Measurements from ENCODE around the gene MINDY4.

The MINDY4 gene

DNA sequence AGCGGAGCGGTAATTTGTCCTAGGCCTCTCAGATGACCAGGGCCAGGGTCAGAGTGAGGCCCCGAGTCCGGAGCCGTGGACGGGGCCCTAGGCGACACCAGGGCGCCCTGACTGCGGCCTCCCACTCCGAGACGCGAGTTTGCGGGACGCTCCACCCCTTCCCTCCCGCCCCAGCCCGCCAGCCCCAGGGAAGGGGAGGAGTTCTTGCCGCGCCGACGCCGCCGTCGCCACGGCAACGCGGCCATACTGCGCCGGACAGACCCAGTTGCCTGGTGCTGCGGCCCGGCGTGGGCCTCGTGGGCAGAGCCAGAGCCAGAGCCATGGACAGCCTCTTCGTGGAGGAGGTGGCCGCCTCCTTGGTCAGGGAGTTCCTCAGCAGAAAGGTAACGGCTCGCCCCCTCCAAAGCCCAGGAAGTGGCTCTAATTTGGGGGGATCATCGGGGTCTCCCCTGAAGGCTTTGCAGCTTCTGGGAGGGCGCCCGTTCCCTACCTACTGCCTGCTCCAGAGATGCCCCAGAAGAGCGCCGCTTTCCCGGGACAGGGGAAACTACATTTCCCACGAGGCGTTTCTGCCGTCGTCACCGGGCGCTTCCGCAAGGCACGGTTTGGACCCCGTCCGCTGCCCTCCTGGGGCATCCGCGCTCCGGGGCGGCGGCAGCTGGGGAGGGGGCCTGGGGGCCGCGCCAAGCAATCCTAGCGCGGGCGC, at the start of gene MINDY4:
Gene MINDY4, plus strand, starts transcription at position 244 of the 706 bp plus-strand sequence. Its CDS starts 77 bp downstream, at position 321.
- peak; percentile 93 for DNase-seq (ENCODE audit: low read depth, low spot score)

DNA sequence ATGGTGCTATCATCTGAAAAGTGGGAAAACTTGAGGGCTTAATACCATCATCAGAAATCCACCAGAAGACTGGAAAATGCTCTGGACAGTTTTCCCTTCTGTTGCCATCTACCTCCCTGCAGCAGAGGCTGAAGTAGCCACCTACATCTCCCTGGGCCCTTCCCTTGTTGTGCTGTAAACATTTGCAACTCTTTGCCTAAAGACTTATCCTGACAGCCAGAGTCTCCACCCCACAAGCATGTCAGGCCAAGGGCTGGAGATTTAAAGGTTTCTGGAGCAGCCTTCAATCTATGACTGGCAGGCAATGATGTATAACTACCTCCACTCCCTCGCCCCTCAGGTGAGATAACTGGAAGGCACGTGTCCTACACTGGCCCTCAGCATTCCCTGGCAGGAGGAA, 49.0 kb upstream of the MINDY4 start:
- DNase-seq (ENCODE audit: low read depth, low spot score): no peak

DNA sequence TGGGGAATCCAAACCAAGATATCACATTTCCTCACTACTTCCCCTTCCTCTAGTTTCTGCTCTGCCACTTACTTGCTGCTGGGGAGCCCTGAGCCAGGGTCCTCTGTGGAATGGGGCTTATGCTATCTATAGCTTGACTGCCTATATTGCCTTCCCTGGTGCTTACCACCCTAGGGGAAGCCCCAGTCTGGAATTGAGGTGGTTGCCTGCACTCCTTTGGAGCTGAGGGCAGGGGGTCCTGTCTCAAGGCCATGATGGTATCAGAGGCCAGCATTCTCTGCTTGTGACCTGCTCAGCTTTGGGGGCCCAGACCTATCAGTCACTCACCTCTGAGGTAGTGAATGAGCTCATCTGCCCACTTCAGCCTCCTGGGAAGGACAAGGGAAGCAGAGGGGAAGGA, 48.5 kb upstream of the MINDY4 start:
- no peak for DNase-seq (ENCODE audit: low read depth, low spot score)

DNA sequence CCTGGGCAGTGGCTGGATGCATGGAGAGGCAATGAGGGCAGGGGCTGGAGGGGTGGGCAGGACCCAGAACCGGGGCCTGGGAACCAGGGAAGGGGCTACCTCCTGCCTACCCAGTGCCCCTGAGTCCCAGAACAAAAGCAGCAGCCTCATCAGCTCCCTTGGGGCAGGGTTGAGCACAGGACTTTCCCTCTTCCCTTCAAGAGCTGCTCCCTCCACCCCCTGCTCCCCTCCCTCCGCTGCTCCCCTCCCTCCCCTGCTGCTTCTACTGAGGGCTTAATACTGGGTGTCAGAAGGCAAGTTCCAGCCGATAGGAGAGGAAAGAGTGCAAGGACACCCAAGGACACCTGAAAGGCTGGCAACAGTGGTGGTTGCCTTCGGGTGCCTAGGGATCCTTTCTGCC, 47.4 kb upstream of the MINDY4 start:
- DNase-seq (ENCODE audit: low read depth, low spot score): no peak

DNA sequence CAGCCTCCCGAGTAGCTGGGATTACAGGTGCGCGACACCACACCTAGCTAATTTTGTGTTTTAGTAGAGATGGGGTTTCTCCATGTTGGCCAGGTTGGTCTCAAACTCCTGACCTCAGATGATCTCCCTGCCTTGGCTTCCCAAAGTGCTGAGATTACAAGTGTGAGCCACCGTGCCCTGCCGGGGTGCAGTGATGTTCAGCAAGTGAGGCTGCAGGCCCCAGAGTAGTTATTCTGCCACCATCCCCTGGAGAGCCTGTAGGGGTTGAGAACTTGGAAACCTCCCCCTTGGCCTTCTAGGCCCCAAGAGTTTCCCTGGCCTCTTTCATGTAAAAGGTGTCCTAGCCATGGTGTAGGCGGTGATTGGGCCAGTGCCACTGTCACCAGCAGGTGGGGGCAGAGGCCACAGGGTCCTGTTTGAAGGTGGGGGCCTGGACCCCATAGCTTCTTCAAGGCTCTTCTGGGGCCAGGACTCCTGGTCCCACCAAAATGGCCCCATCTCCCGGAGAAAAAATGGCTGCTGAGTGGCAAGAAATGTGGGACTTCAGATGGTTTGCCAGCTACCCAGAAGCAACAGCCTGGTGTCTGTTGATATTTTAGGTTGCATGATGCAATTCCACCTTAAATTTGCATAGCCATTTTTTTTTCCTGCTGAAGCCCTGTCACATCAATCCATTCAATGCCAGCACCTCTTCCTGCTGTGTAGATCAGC, 44.8 kb upstream of the MINDY4 start:
- no peak for DNase-seq (ENCODE audit: low read depth, low spot score)

DNA sequence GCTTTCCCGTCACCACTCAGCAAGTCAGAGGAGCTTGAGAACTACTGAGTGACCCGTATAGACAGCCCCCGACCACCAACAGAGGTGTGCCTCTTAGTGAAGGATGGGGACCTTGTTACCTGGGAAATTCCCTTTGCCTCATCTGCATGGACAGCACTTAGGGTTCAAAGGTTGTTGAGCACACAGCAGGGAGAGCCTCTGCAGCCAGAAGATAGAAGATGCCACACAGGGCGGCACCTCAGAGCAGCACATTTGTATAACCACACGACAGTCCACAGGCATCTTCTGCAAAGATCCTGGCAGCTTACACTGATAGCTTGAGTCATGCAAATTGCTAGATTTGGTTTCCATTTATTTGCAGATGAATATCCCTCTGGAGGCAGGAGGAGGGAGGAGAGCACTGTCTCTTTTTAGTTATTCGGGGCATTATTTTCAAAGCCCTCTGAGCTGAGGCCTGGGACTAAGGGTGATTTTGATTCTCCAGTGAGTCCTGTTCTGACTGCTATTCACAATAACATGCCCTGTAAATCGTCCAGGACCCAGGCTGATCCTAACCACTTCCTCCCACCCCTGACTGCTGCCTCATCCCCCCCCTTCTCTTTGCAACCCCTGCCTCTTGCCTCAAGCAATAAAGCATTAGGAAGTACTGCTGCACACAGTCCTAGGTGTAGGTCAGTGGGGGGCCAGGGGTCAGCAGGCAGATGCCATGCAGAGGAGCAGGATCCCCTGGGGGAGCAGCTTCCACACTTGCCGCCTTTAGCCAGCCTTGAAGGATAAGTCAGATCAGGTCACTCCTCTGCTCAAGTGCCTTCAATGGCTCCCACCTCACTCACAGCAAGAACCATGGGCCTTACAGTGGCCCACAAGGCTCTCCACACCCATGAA, 43.9 kb upstream of the MINDY4 start:
- DNase-seq (ENCODE audit: low read depth, low spot score): no peak

DNA sequence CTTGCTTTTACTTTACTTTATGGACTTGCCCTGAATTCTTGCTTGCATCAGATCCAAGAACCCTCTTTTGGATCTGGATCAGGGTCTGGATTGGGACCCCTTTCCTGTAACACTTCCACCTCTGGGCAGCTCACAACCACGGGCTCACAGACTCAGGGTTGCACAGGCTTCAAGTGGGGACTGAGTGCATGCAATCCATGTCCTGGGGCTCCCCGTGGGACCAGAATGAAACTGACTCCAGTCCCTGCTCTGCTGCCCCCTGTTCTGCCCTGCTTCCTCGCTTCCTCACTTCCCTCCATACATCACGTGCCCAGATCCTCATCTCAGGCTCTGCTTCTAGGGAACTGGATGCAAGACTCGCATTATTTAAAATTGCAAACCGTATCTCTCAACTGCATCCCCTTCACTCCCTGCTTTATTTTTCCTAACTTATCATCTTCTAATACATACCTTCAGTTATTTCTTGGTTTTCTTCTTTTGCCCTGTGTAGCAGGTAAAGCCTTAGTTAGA, 42.6 kb upstream of the MINDY4 start:
- DNase-seq (ENCODE audit: low read depth, low spot score): no peak

DNA sequence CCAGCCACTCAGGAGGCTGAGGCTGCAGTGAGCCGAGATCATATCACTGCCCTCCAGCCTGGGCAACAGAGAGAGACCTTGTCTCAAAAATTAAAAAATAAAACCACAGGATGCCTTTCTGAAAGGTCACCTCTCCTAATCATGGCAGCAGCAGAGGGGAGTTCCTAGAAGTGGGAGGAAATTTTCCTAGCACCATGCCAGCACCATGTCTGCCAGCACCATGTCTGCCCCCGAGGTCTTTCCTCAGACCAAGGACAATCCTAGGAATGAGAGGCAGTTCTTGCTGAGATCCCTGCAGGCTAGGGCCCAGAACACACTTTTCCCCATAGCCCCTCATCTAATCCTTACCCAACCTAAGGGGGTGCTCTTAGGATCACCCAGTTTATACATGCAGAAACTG, 41.6 kb upstream of the MINDY4 start:
- no peak for DNase-seq (ENCODE audit: low read depth, low spot score)

DNA sequence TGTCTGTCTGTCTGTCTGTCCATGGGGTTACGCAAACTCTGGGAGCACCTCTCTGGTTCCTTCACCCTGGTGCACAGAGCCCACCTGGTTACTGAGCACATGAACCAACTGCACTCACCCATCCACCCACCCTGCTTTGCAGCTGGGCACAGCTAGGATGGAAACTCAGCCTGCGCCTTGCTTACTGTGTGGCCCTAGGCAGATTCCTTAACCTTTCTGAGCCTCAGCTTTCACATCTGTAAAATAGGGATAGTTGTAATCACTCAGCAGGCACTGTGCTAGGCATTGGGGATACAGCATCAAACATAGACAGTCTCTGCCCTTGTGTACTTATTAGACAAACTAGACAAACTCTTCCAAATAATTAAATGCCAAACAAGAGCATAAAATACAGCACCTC, 41.1 kb upstream of the MINDY4 start:
- DNase-seq (ENCODE audit: low read depth, low spot score): no peak

DNA sequence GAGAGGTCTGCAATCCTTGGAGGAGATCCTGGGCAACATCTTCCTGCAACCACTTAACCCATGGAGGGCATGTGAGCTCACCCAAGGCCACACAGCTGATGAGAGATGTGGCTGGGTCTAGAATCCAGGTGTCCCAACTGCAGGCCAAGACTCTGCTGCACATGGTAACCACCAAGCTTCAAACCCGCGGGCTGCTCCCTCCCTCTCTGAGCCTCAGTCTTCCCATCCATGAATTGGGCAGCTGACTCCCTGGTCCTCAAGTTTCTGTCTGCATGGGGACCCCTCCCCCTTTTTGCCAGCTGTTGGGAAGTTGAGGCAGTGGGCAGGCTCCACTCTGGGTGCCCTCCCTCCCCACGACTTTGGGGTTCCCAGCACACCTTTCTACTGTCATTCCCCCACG, 40.2 kb upstream of the MINDY4 start:
- no peak for DNase-seq (ENCODE audit: low read depth, low spot score)

DNA sequence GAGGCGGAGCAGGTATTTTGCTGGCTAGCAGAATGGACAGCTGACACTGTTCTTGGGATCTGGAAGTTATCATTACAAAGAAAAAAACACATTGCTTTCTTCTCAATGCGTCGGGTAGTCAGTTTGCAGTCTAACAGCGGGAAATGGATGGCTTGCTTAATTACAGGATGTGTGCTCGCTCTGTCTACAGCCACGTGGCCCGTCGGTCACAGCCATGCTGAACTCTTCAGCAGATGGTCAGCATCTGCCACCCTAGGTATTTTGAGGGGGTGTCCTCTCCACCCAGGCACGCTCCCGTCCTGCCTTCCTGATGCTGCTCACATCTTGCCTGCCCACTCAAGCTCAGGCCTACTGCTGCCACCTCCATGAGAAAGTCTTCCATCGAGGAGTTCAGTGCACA, 39.6 kb upstream of the MINDY4 start:
- no peak for DNase-seq (ENCODE audit: low read depth, low spot score)

DNA sequence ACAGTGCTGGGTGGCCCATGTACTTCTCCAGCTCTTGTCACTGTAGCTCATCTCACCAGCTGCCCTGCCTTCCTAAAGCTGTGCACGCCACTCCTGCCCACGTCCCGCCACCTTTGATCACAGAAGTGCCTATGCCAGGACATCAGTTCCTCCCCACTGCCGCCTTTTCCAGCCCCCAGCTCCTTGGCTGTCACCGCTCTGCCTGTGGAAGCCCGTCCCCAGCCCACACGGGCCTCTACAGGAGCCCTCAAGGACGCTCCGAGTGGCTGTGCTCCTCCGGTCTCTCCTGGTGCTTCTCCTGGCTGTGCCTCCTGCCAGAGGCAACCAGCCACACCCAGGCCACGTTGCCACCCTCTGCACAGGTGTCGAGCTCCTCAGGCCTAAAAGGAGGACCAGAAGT, 38.6 kb upstream of the MINDY4 start:
- DNase-seq (ENCODE audit: low read depth, low spot score): no peak

DNA sequence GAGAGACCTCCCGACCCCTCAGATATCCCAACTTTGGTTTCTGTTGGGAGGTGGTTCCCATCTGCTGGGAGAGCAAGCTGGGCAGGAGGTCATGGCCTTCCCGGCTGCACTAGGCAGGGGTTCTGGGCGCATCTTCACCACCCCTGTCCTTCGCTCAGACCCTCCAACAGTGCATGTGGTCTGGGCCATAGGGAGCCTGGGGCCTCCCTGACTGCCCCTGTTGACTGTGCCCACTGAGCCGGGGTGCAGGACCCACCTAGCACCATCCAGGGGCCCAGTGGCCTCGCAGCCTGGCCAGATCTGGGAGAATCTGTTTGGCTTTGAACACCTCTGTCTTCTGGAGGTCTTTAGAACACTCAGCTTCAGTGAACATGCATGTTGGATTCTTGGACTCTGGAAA, 38.0 kb upstream of the MINDY4 start:
- DNase-seq (ENCODE audit: low read depth, low spot score): no peak

DNA sequence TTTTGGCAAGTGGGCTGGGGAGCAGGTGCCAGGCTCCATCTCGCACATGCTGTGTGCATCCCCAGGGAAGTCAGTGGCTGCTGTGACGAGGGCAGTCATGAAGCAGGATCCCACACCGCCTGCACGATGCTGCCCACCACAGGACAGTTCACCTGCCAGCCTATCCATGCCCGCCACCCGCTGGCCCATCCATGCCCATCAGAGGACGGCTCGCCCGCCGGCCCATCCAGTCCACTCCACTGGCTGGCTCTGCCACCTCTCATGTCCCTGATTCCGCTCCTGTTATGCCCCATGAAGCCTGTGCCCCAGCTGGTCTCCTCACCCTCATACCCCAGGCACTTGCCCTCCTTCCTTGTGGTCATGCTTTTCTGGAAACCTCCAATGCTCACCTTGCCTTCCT, 37.5 kb upstream of the MINDY4 start:
- no peak for DNase-seq (ENCODE audit: low read depth, low spot score)

DNA sequence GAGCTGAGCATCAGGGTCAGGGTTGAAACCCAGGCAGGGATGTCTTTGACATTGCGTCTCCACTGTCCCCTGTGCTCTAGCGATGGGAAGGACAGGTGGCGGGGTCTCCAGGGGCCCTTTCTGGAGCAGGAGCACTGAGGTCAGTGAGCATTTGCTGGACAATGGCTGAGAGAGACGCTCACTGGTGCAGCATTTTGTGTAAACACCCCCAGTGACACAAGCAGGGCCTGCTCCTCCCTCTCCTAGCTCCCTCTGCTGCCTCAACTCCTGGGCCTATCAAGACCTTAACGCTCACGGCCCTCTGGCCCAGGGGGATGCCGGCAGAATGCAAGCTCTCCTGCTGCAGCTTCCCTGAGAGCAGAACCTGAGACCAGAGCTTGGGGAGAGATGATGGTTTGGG, 36.7 kb upstream of the MINDY4 start:
- DNase-seq (ENCODE audit: low read depth, low spot score): no peak

DNA sequence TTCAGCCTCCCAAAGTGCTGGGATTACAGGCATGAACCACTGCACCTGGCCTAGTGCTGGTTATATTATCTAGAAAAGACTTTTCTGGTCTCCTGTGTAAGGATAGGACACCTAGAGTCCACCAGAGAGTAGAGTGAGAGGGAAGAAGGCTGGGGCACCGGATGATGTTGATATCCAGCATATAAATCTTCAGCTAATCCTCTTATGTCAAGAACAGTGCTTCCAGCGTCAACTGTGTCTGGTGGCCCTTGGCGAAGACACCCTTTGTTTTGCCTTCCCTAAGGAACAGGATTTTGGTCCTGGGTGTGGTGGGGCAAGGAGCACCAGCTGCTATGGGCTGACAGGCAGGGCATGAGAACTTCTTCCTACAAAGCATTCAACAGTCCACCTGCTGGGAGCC, 35.6 kb upstream of the MINDY4 start:
- no peak for DNase-seq (ENCODE audit: low read depth, low spot score)

DNA sequence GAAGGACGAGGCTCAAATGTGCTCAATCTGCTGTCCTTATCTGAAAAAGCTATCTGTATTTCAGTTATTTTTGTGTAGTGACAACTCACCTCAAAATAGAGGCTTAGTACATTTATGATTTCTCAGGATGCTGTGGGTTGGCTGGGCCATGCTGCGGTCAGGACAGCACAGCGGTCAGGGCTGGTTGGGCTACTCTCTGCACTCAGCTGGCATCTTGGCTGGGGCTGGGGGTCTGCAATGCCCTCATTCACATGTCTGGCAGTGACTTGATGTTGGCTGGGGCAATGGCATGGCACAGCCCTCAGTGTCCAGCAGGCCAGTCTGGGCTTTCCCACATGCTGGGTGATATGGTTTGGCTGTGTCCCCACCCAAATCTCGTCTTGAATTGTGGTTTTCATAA, 34.9 kb upstream of the MINDY4 start:
- DNase-seq (ENCODE audit: low read depth, low spot score): no peak

DNA sequence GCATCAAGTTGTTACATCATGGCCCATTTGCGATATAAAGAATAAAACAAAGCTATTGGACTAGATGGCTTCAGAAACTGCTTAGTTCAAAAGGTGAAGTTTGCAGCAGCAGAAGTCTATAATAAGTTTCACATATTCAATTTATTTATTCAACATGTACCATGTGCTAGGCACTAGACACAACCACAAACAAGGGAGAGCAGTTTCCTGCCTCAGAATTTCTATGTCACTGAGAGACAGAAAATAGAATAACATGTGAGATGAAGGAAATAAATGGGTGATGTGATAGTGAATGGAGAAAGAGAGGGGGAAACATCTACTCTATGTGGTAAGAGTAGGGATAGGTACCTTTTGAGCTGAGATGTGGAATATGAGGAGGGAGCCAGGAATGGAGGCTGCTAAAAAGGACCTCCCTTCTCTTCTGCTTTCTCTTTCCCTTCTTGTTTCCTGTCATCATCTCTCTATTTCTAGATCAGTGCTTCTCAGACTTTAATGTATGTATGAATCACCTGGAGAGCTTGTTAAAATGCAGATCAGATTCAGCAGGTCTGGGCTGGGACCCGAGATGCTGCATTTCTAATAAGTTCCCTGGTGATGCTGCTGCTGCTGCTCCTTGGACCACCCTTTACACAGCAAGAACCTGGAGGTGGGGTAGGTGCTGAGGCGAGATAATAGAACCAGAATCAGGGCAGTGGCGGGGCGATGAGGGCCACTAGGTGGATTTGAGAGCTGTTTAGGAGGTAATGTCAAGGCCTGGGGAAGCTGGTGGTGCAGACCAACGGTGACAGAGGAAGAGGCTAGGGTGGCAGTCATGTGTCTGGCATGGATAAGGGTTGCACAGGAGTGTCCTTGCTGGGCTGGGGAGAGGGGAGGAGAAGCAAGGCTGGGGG, 32.9 kb upstream of the MINDY4 start:
- DNase-seq (ENCODE audit: low read depth, low spot score): no peak

DNA sequence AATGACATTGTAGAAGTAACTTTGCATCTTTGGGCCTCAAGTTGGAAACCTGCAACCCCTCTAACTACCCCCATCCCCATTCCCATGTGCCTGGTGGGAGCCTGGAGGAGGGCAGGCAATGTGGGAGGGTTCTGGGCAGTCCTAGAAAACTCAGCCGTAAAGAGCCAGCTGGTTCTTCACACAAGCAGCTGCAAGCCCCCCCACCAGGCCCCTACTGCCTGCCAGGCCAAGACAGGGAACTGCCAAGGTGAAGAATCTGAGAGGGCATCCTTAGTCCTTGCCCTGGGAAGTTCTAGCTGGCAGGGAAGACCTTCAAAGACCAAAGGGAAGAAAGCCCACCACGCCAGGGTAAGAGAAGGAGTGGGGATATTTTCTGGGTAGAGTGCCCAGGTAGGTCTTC, 31.5 kb upstream of the MINDY4 start:
- DNase-seq (ENCODE audit: low read depth, low spot score): no peak

DNA sequence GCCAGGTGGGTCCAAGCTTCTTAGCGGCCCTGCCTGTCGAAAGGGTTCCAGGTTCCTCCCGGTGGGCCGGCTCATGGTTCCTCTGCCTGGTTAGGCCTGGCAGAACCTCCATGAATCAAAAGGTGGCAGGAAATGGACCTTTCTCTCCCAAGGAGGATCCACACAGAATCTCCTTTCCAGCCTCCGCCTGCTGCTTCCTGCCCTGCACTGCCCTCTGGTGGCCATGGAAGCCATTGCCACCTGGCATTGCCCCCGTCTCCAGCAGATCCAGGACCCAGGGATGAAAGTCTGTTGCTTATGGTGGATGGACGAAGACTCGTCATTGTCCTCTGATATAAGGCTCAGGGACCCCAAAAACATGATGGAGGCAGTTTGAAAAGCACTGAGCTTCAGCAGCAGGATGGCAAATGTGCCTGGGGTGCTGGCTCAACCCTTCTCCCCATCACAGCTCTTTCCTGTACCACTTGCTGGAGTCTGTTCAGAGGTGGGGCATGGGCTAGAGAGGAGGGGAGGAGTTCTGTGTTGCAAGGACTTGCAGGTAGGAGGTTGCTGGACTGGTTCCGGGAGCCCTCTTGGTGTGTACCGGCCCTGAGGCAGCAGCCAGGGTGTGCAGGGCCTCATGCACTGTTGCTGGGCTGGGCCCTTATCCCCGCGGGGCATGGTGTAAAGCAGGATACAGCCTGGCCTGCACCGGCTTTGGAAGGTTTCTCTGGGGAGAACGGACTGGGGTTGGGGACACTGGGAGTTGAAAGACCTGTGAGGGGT, 30.6 kb upstream of the MINDY4 start:
- DNase-seq (ENCODE audit: low read depth, low spot score): peak; percentile 84

DNA sequence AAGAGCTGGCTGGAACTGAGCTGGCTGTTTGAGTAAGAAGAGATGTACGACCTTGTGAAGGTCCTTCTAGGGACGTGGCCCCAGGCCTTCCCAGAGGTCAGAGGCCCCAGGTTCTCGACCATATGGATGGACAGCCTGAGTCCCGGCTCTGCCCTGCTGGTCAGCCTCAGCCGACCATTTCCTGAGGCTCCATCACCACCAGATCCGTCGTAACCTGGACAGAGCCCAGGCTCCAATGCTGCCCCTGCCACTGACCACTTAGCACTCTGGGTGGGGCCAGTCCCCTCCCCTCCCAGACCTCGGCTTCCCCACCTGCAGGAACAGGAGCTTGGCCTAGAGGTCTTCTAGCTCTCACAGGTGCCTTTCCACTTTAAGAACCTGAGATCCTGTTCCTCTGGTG, 29.9 kb upstream of the MINDY4 start:
- no peak for DNase-seq (ENCODE audit: low read depth, low spot score)
